Astrocyte of the spinal cord (primary cell): Measurements from ENCODE around the gene SORL1.

Experiments used
- DNase-seq: peaks from one replicate; pipeline ENCODE4 v3.0.0; 2011; ENCODE audit warnings: low read depth, low spot score
- H3K4me3 ChIP-seq: 2 replicates; pipeline ENCODE4 v1.5.1; 2011; ENCODE audit warnings: low read depth, mild to moderate bottlenecking, low read length, moderate library complexity
- CTCF ChIP-seq: IDR thresholded peaks from 2 replicates; pipeline ENCODE4 v1.5.1; 2012; ENCODE audit warnings: low read depth, mild to moderate bottlenecking, low read length, inconsistent platforms
- in situ Hi-C: cut with HindIII; loops from 2 replicates; pipeline ENCODE4 v1.10.0; 2017; ENCODE audit warnings: low sequenced_read_pairs

SORL1 gene

GRCh38 chr11:121589946-121590537, 137.9 kb downstream of the SORL1 start:
- H3K4me3 ChIP-seq = no peak overlapping the region
- no peak for DNase-seq
- in situ Hi-C loops = no loop called here
- TF ChIP-seq CTCF = no peak

- H3K4me3 ChIP-seq = no peak overlapping the region
- DNase-seq = no peak
- in situ Hi-C loops = no loop called here
- no peak for TF ChIP-seq CTCF
These were observed 138.8 kb downstream of the SORL1 start for GRCh38 chr11:121590772-121591404.

DNA sequence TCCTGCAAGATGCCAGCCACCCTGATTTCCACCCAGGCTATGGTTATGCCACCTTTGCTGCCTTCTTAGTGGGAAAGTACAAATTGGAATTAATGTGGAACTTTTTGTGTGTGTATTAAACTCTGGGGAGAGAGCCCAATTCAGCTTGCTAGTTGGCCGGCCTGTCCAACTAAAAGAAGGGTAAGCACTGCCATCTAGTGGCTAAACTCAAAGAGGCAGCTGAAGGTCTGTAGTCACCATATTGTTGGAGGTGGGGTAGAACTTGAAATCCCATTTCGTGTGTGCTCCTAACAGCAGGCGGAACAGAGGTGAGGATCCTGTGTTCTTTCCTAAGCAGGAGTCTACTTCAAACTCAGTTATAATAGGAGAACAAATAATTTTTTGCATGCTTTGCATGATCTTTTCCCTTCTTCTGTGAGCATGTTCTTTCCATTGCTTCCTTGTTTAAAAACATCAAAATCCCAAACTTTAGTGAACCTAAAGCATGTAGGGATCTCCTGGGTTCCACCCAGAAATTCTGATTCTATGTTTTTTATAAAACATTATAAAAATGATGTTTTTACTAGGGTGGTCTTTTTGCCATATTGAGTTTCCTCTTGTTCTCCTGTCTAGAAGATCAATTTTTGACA, 139.4 kb downstream of the SORL1 start:
- in situ Hi-C loops = no loop called here
- TF ChIP-seq CTCF = peak; percentile 82
- peak; percentile 77 for DNase-seq
- no peak overlapping the region for H3K4me3 ChIP-seq

- in situ Hi-C loops = no loop called here
- H3K4me3 ChIP-seq = no peak overlapping the region
- no peak for DNase-seq
- no peak for TF ChIP-seq CTCF
These were observed 140.6 kb downstream of the SORL1 start for GRCh38 chr11:121592708-121593107.

DNA sequence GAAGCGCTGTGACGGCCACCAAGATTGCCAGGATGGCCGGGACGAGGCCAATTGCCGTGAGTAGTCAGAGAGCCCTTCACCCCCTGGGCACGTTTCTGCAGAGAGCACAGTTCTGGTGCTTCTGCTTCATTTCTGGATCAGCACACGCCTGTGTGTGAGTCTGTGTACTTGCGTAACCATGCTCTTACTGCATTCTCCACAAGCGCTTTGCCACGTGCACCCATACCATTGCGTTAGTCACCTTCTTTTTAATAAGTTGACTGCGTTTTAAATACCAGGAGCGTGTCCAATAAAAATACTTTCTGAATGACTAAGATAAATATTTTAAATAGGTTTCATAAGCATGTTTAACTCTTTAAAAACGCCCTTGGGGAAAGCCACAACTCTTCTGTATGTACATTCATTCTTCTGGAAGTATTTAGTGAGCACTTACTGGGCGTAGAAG, 143.6 kb downstream of the SORL1 start:
- no peak overlapping the region for H3K4me3 ChIP-seq
- in situ Hi-C loops = no loop called here
- no peak for TF ChIP-seq CTCF
- DNase-seq = peak; percentile 97

- no peak for DNase-seq
- H3K4me3 ChIP-seq = no peak overlapping the region
- no peak for TF ChIP-seq CTCF
- in situ Hi-C loops = no loop called here
These were observed 144.4 kb downstream of the SORL1 start for GRCh38 chr11:121596195-121597155.
